ENCODE results near the gene ERF.
"Not testable (repeated sequence)": the region's sequence is repeated elsewhere in the genome, so short reads cannot be mapped to it uniquely, and the experiment has no call there.

The ERF gene

DNA sequence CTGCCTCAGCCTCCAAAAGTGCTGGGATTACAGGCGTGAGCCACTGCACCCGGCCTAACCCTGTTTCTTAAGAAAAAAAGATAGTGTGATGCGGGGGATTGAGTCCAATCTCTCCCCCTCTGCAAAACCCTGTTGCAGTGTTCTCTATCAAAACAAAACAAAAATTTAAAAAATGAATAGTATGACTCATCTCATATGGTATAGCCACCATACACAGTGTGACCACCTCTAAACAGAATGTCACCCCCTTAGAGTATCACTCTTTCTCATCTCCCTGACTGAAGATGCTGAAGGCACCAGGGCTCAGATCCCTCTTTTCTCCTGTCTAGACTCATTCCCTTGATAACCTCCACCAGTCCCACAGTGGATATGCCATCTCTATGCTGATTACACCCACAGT, 6.8 kb upstream of the ERF start:
- no peaks in the 10 kb centered on the region for H4K20me1 ChIP-seq (ENCODE audit: control insufficient read depth, insufficient read depth, low read depth, low read length)
- H3K9me3 ChIP-seq (ENCODE audit: control insufficient read depth, insufficient read depth, low read length): no peaks in the 10 kb centered on the region
- H3K4me1 ChIP-seq (ENCODE audit: control insufficient read depth, low read length): no peaks in the 10 kb centered on the region
- no peak overlapping the region for H3K4me2 ChIP-seq (ENCODE audit: low read length)
- no peak overlapping the region for H3K4me3 ChIP-seq (ENCODE audit: low read length)
- H3K9me2 ChIP-seq (replicated peaks; ENCODE audit: control insufficient read depth, low read length): no peaks in the 10 kb centered on the region
- no peaks in the 10 kb centered on the region for H3K36me3 ChIP-seq (ENCODE audit: control insufficient read depth, low read length)
- H3K27ac ChIP-seq (ENCODE audit: low read depth, low read length): no peak overlapping the region
- H3K79me2 ChIP-seq (ENCODE audit: control insufficient read depth, low read length): no peaks in the 10 kb centered on the region
- H3K27me3 ChIP-seq (ENCODE audit: control insufficient read depth, low read length): peaks cover 7% of the 10 kb centered on the region; the same call in 1 of the 2 replicates
- no peak for TF ChIP-seq CTCF (IDR thresholded peaks at IDR 0.05; ENCODE audit: low read depth, low read length, poor library complexity, severe bottlenecking)
- no peak for TF ChIP-seq EZH2phosphoT487 (IDR thresholded peaks at IDR 0.05; ENCODE audit: borderline replicate concordance, low read length)
- no peaks in the 10 kb centered on the region for H3F3A ChIP-seq (ENCODE audit: control insufficient read depth, insufficient read depth)

DNA sequence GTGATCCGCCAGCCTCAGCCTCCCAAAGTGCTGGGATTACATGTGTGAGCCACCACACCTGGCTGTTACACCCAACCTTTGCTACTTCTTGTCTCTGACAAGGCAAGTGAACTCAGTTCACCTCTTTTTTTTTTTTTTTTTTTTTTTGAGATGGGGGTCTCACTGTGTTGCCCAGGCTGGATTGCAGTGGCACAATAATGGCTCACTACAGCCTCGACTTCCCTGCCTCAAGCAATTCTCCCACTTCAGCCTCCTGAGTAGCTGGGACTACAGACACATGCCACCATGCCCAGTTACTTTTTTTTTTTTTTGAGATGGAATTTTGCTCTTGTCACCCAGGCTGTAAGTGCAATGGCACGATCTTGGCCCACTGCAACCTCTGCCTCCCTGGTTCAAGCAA, 2.9 kb upstream of the ERF start:
- H3K4me1 ChIP-seq (ENCODE audit: control insufficient read depth, low read length): peaks cover 10% of the 10 kb centered on the region
- not testable (repeated sequence) for H4K20me1 ChIP-seq (ENCODE audit: control insufficient read depth, insufficient read depth, low read depth, low read length); H3K4me3 ChIP-seq (ENCODE audit: low read length); H3K4me2 ChIP-seq (ENCODE audit: low read length); H3F3A ChIP-seq (ENCODE audit: control insufficient read depth, insufficient read depth); H3K27ac ChIP-seq (ENCODE audit: low read depth, low read length); H3K9me3 ChIP-seq (ENCODE audit: control insufficient read depth, insufficient read depth, low read length); H3K9me2 ChIP-seq (replicated peaks; ENCODE audit: control insufficient read depth, low read length)
- H3K79me2 ChIP-seq (ENCODE audit: control insufficient read depth, low read length): peaks cover 19% of the 10 kb centered on the region
- H3K36me3 ChIP-seq (ENCODE audit: control insufficient read depth, low read length): peaks cover 15% of the 10 kb centered on the region
- peaks cover 15% of the 10 kb centered on the region for H3K27me3 ChIP-seq (ENCODE audit: control insufficient read depth, low read length)

DNA sequence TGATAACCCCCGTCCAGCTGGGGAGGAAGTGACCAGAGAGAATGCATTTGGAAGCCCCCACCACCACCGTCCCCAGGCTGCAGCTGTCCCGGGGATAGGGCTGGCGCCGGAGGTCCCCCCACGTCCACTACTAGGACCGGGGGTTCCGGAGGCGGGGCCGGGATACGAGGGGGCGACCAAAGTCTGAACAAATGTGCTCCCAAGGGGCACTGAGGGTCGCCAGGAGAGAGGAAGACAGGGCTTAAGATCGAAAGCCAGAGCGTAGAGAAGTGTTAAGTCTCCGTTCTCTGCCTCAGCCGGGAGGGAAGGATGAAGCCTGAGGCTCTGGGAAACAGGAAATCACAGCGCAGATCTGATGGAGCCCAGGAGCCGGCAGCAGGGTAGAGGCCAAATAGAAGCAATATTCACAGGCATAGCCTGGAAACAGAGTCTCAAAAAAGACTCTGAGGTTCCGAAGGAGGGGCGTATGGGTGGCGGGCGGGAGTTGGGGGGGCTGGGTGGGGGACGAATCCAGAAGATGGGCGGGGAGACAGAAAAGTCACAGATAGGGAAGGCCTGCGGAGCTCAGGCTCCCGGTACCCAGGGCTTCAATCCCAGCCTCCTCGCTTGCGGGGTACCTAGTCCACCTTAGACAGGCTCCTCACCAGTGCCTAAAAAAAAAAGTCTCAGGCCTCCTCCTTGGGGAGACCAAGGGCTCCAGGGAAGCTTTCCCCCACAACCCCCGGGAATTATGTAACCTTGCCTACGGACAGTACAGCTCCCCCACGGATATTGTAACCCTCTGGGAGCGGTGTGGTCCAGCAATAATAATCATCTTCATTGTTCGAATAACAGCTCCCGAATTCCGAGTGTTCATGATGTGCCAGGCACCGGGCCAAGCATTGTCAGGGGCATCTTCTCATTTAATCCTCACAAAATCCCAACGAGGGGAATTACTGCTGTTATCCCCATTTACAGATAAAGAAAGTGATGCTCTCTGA, 1.1 kb upstream of the ERF start:
- Histone ChIP-seq H4K20me1 (ENCODE audit: control insufficient read depth, insufficient read depth, low read depth, low read length) (no peaks in the 10 kb centered on the region; the same call in 1 of the 2 replicates), H3K27me3 (ENCODE audit: control insufficient read depth, low read length) (peaks cover 12% of the 10 kb centered on the region), H3K4me2 (ENCODE audit: low read length) (peak overlapping the region; percentile 74), H3K27ac (ENCODE audit: low read depth, low read length) (no peak overlapping the region), H3K36me3 (ENCODE audit: control insufficient read depth, low read length) (peaks cover 23% of the 10 kb centered on the region), H3K79me2 (ENCODE audit: control insufficient read depth, low read length) (peaks cover 36% of the 10 kb centered on the region), H3K9me3 (ENCODE audit: control insufficient read depth, insufficient read depth, low read length) (no peaks in the 10 kb centered on the region), H3F3A (ENCODE audit: control insufficient read depth, insufficient read depth) (no peaks in the 10 kb centered on the region), H3K4me3 (ENCODE audit: low read length) (peak overlapping the region; percentile 74), H3K4me1 (ENCODE audit: control insufficient read depth, low read length) (peaks cover 24% of the 10 kb centered on the region), H3K9me2 (replicated peaks; ENCODE audit: control insufficient read depth, low read length) (no peaks in the 10 kb centered on the region)
- TF ChIP-seq EZH2phosphoT487 (IDR thresholded peaks at IDR 0.05; ENCODE audit: borderline replicate concordance, low read length) (no peak), CTCF (IDR thresholded peaks at IDR 0.05; ENCODE audit: low read depth, low read length, poor library complexity, severe bottlenecking) (no peak)

All from DOHH2 (cell line).